Muscle layer of duodenum (tissue), 2 donors: Measurements from ENCODE around the gene IL23R.
"Not testable (repeated sequence)": the region's sequence is repeated elsewhere in the genome, so short reads cannot be mapped to it uniquely, and the experiment has no call there.

Experiments
- H3K27ac ChIP-seq: one replicate; pipeline ENCODE4 v1.7.0; 2013; ENCODE audit warnings: mild to moderate bottlenecking, low read length
- H3K27me3 ChIP-seq: one replicate; pipeline ENCODE4 v1.7.0; 2013; ENCODE audit warnings: low read depth, mild to moderate bottlenecking, control low read depth, low read length
- H3K36me3 ChIP-seq, 2 donors: one replicate each; pipeline ENCODE4 v1.7.0; 2013; ENCODE audit warnings: low read length in 2 of 2, control low read depth in 1 of 2, mild to moderate bottlenecking in 1 of 2; ENCODE audit not compliant: insufficient read depth in 2 of 2, control insufficient read depth in 1 of 2
- H3K4me1 ChIP-seq, 2 donors: one replicate each; pipeline ENCODE4 v1.7.0; 2013; ENCODE audit warnings: low read length in 2 of 2, mild to moderate bottlenecking in 2 of 2, control low read depth in 1 of 2, moderate library complexity in 1 of 2; ENCODE audit not compliant: insufficient read depth in 2 of 2, control insufficient read depth in 1 of 2
- H3K4me3 ChIP-seq, 2 donors: one replicate each; pipeline ENCODE4 v1.7.0; 2013; ENCODE audit warnings: low read length in 2 of 2, low read depth in 1 of 2, mild to moderate bottlenecking in 1 of 2
- H3K9me3 ChIP-seq, 2 donors: one replicate each; pipeline ENCODE4 v1.7.0; 2013; ENCODE audit warnings: low read length in 2 of 2, control low read depth in 1 of 2, mild to moderate bottlenecking in 1 of 2; ENCODE audit not compliant: control insufficient read depth in 1 of 2
- donor health status: healthy.

IL23R gene

DNA sequence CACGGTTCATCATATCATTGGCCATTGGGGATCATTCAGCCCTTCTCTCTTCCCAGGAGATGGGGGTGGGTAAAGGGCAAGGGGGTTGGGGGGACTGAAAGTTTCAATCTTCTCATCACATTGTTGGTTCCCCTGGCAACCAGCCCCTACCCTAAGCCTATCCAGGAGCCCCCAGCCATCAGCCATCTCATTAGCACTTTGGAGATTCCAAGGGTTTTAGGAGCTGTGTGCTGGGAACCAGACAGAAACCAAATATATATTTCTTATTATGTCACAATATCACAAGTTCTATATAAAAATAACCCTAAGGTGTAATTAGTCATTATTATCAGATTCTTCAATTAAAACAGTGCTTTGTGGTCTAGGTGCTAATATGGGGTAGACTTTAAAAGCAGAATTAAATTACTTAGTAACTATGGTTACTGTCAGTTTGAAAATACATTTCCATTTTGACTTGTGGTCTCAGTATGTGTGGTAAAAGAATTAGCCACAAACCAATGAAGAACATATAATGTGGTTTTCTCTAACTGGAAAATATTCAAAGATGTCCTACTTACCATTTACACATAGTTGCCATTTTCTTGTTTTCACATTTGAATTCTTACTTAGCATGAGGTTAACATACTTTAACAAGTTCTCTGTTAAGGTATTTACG is 28.1 kb downstream of the IL23R start:
- no peak overlapping the region for H3K27ac ChIP-seq
- no peak overlapping the region for H3K4me3 ChIP-seq
- no peaks in the 10 kb centered on the region for H3K4me1 ChIP-seq
- H3K36me3 ChIP-seq: no peaks in the 10 kb centered on the region
- H3K9me3 ChIP-seq: no peaks in the 10 kb centered on the region
- H3K27me3 ChIP-seq: no peaks in the 10 kb centered on the region

DNA sequence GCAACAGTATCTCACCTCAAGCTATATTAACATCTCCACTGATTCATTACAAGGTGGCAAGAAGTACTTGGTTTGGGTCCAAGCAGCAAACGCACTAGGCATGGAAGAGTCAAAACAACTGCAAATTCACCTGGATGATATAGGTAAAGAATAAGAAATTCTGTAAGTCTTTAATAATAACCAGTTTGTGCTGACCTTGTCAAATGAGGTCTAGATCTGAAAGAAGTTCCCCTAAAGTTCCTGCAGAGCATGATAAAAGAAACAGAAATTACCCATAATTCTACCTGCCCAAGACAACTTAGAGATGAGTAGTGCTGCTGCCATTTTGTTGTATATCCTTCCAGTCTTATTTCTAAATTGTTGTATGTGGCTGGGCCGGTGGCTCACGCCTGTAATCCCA is 34.5 kb downstream of the IL23R start:
- Histone ChIP-seq H3K4me1 (no peaks in the 10 kb centered on the region), H3K27me3 (no peaks in the 10 kb centered on the region), H3K27ac (no peak overlapping the region), H3K36me3 (no peaks in the 10 kb centered on the region), H3K4me3 (no peak overlapping the region), H3K9me3 (no peaks in the 10 kb centered on the region)

- Histone ChIP-seq H3K9me3 (no peaks in the 10 kb centered on the region), H3K36me3 (no peaks in the 10 kb centered on the region), H3K4me1 (no peaks in the 10 kb centered on the region), H3K4me3 (no peak overlapping the region), H3K27me3 (no peaks in the 10 kb centered on the region), H3K27ac (no peak overlapping the region)
These were observed 35.6 kb downstream of the IL23R start for GRCh38 chr1:67201891-67202290.

DNA sequence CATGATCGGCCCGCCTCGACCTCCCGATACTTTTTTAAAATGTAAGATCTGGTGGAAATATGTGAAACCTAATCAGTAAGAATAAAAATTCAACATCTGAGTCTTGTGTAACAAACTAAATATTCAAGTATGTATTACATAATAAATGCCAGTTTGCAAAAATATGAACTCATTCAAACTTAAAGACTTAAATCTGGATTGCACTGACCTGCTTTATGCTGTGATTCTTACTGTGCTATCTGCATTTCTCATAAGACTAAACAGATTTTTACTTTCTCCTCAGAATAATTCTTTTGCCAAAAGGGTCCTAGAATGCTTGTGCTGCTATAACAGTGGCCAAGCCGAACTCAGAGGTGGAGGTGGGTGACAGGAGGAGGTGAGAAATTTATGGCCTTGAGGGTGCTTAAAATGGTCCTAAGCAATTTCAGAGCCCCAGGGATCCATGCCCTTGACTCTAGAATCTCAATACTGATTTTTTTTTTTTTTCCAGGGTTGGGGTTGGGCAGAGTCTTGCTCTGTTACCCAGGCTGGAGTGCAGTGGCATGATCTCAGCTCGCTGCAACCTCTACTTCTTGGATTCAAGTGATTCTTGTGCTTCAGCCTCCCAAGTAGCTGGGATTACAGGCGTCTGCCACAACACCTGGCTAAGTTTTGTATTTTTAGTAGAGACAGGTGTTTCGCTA is 38.2 kb downstream of the IL23R start:
- no peak overlapping the region for H3K27ac ChIP-seq
- no peaks in the 10 kb centered on the region for H3K36me3 ChIP-seq
- no peaks in the 10 kb centered on the region for H3K4me1 ChIP-seq
- H3K9me3 ChIP-seq: no peaks in the 10 kb centered on the region
- no peaks in the 10 kb centered on the region for H3K27me3 ChIP-seq
- H3K4me3 ChIP-seq: no peak overlapping the region

GRCh38 chr1:67207398-67207797 is 41.1 kb downstream of the IL23R start:
- H3K27me3 ChIP-seq, H3K4me1 ChIP-seq, H3K36me3 ChIP-seq, H3K4me3 ChIP-seq, H3K27ac ChIP-seq, H3K9me3 ChIP-seq: not testable (repeated sequence)

DNA sequence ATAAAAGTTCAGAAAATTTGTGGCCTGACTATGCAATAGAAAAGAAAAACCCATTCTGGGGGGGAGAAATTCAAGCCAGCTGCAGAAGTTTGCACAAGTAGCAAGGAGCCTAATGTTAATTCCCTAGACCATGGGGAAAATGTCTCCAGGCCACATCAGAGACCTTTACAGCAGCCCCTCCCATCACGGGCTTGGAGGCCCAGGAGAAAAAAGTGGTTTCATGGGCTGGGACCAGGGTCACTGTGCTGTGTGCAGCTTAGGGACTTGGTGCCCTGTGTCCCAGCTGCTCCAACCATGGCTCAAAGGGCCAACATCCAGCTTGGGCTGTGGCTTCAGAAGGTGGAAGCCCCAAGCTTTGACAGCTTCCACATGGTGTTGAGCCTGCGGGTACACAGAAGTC is 42.0 kb downstream of the IL23R start:
- Histone ChIP-seq H3K27ac (no peak overlapping the region), H3K4me1 (no peaks in the 10 kb centered on the region), H3K27me3 (no peaks in the 10 kb centered on the region)

GRCh38 chr1:67209521-67209920 is 43.3 kb downstream of the IL23R start:
- Histone ChIP-seq H3K27me3 (no peaks in the 10 kb centered on the region), H3K27ac (no peak overlapping the region), H3K4me1 (no peaks in the 10 kb centered on the region), H3K36me3 (no peaks in the 10 kb centered on the region), H3K9me3 (no peaks in the 10 kb centered on the region), H3K4me3 (no peak overlapping the region)

More for the DNA sequence above, 42.0 kb downstream of the IL23R start:
- Histone ChIP-seq H3K9me3 (no peaks in the 10 kb centered on the region), H3K36me3 (no peaks in the 10 kb centered on the region), H3K4me3 (no peak overlapping the region)

DNA sequence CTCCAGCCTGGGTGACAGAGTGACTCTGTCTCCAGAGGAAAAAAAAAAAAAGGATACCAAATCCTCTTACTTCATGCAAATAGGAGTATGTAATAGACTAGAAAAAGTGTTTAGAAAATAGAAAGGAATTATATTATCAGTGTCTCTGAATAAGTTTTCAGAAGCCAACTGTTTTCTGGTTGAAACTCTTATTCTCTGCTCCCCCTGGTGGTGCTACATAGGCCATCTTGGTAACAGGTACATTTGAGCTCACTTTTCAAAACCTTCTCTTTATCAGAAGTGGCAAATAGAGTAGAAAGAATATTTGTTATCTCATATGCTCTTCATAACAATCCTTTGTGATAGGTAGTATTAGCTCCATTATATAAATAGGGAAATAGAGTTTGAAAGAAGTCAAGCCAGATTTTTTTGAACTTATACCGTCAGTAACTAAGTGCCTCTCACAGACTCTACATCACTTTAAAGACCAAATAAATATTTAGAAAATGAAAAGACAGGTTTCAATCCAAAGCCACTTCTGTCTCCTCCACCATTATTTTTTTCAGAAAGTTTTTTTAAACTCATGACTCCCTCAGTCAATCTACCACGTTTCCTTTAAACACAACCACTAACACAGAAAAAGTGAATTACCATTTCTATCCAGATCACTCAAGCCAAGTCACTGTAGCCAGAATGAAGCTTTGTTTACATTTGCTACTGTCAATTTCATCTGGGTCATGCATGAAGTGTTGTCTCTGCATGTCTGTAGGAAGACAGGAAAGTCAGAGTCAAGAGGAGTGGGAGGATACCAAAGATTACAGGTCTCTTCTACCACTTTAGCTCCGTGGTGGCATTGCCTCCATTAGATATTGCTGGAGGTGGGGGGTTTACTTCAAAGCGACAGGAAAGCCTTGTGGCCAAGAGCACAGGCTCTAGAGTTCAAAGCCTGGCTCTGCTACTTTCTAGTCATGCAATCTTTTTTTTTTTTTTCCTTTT is 45.6 kb downstream of the IL23R start:
- H3K27ac ChIP-seq: no peak overlapping the region
- H3K4me3 ChIP-seq: no peak overlapping the region
- no peaks in the 10 kb centered on the region for H3K4me1 ChIP-seq
- no peaks in the 10 kb centered on the region for H3K27me3 ChIP-seq
- no peaks in the 10 kb centered on the region for H3K9me3 ChIP-seq
- H3K36me3 ChIP-seq: no peaks in the 10 kb centered on the region

GRCh38 chr1:67213164-67213563 is 46.9 kb downstream of the IL23R start:
- Histone ChIP-seq H3K4me3 (no peak overlapping the region), H3K27ac (no peak overlapping the region), H3K36me3 (no peaks in the 10 kb centered on the region), H3K9me3 (no peaks in the 10 kb centered on the region), H3K4me1 (no peaks in the 10 kb centered on the region), H3K27me3 (no peaks in the 10 kb centered on the region)

DNA sequence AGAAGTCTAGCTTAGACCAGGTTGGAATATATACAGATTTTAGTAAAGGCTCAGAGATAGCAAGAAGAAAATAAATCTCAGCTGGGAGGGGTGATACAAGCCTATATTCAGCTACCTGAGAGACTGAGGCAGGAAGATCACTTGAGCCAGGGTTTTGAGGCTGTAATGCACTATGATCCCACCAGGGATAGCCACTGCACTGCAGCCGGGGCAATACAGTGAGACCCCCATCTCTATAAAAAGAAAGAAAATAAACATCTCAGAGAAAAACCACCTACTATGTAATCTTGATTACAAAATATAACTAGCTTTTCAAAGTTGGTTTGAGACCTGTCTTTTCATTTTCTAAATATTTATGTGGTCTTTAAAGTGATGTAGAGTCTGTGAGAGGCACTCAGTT is 47.7 kb downstream of the IL23R start:
- Histone ChIP-seq H3K4me3 (no peak overlapping the region), H3K27ac (no peak overlapping the region)

DNA sequence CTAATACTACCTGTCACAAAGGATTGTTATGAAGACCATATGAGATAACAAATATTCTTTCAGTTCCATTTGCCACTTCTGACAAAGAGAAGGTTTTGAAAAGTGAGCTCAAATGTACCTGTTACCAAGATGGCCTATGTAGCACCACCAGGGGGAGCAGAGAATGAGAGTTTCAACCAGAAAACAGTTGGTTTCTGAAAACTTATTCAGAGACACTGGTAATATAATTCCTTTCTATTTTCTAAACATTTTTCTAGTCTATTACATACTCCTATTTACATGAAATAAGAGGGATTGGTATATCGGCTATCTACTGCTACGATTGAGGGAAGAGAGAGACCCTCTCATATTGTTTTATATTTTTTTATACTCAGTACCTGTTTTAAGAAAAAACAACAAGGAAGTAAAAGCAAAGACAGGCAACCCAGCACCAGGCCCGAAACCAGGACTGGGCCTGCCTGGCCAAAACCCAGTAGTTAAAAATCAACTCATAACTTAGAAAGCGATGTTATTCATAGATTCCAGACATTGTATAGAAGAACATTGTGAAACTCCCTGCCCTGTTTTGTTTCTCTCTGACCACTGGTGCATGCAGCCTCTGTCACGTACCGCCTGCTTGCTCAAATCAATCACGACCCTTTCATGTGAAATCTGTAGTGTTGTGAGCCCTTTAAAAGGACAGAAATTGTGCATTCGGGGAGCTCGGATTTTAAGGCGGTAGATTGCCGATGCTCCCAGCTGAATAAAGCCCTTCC is 48.3 kb downstream of the IL23R start:
- no peak overlapping the region for H3K4me3 ChIP-seq
- H3K36me3 ChIP-seq: no peaks in the 10 kb centered on the region
- no peak overlapping the region for H3K27ac ChIP-seq
- no peaks in the 10 kb centered on the region for H3K9me3 ChIP-seq
- no peaks in the 10 kb centered on the region for H3K4me1 ChIP-seq
- no peaks in the 10 kb centered on the region for H3K27me3 ChIP-seq

More for the DNA sequence above, 47.7 kb downstream of the IL23R start:
- Histone ChIP-seq H3K4me1 (no peaks in the 10 kb centered on the region), H3K9me3 (no peaks in the 10 kb centered on the region), H3K27me3 (no peaks in the 10 kb centered on the region), H3K36me3 (no peaks in the 10 kb centered on the region)
